ENCODE data around the gene SLC29A2.

The SLC29A2 gene

GRCh38 chr11:66340596-66341501 lies 30.7 kb downstream of the SLC29A2 start:
- Histone ChIP-seq H3K27me3 (ENCODE audit: insufficient read depth, low read depth, severe bottlenecking) (no peaks in the 10 kb centered on the region), H3K36me3 (peaks cover 31% of the 10 kb centered on the region), H3K4me3 (ENCODE audit: low read depth, low read length) (no peak overlapping the region), H3K9me3 (ENCODE audit: severe bottlenecking) (no peaks in the 10 kb centered on the region), H3K27ac (no peak overlapping the region)
- DNase-seq: no peak
- TF ChIP-seq CTCF (IDR thresholded peaks at IDR 0.05; ENCODE audit: low read depth, low read length): no peak

GRCh38 chr11:66339686-66340483 lies 31.7 kb downstream of the SLC29A2 start:
- TF ChIP-seq CTCF (IDR thresholded peaks at IDR 0.05; ENCODE audit: low read depth, low read length): no peak
- Histone ChIP-seq H3K4me3 (ENCODE audit: low read depth, low read length) (no peak overlapping the region), H3K27me3 (ENCODE audit: insufficient read depth, low read depth, severe bottlenecking) (no peaks in the 10 kb centered on the region), H3K27ac (peak overlapping the region; percentile 85), H3K9me3 (ENCODE audit: severe bottlenecking) (no peaks in the 10 kb centered on the region), H3K36me3 (peaks cover 26% of the 10 kb centered on the region)
- no peak for DNase-seq

GRCh38 chr11:66339162-66339675 lies 32.3 kb downstream of the SLC29A2 start:
- Histone ChIP-seq H3K27ac (peak overlapping the region; percentile 85), H3K27me3 (ENCODE audit: insufficient read depth, low read depth, severe bottlenecking) (no peaks in the 10 kb centered on the region), H3K4me3 (ENCODE audit: low read depth, low read length) (no peak overlapping the region), H3K36me3 (peaks cover 26% of the 10 kb centered on the region), H3K9me3 (ENCODE audit: severe bottlenecking) (no peaks in the 10 kb centered on the region)
- no peak for DNase-seq
- no peak for TF ChIP-seq CTCF (IDR thresholded peaks at IDR 0.05; ENCODE audit: low read depth, low read length)

- Histone ChIP-seq H3K9me3 (ENCODE audit: severe bottlenecking) (no peaks in the 10 kb centered on the region), H3K4me3 (ENCODE audit: low read depth, low read length) (no peak overlapping the region), H3K36me3 (peaks cover 26% of the 10 kb centered on the region), H3K27ac (peak overlapping the region; percentile 85), H3K27me3 (ENCODE audit: insufficient read depth, low read depth, severe bottlenecking) (no peaks in the 10 kb centered on the region)
- DNase-seq: peak; percentile 61
- TF ChIP-seq CTCF (IDR thresholded peaks at IDR 0.05; ENCODE audit: low read depth, low read length): no peak
Measured at GRCh38 chr11:66338276-66339161, 33.0 kb downstream of the SLC29A2 start.
